BJ (cell line): ENCODE data around the gene CAMK1. TPM values are rescaled to one million over a fixed set of nuclear protein-coding genes. Genes with fewer than 3 reads are reported as not detected.

Experiments used
- CTCF ChIA-PET: fragments of 350-600 bp; formaldehyde crosslinking; extraction: SDS; loops from one replicate; lab custom pipeline; 2021; ENCODE audit warnings: antibody characterized with exemption, inconsistent platforms; lab: Yijun Ruan, JAX
- POLR2A ChIA-PET: fragments of 300-600 bp; sonication (Branson Sonifier 250); formaldehyde crosslinking; extraction: SDS; loops from one replicate; lab custom pipeline; 2021; ENCODE audit warnings: antibody characterized with exemption; lab: Charles Lee
- DNase-seq: peaks from one replicate; pipeline ENCODE4 v3.0.0-alpha.2; 2011; ENCODE audit warnings: low read depth
- H3K27me3 ChIP-seq: 2 replicates; pipeline ENCODE4 v1.6.0; 2011; ENCODE audit warnings: low read length; ENCODE audit not compliant: control insufficient read depth, insufficient read depth
- H3K36me3 ChIP-seq: 2 replicates; pipeline ENCODE4 v1.5.1; 2011; ENCODE audit warnings: low read length; ENCODE audit not compliant: control insufficient read depth, insufficient read depth
- H3K4me3 ChIP-seq: 2 replicates; pipeline ENCODE4 v1.5.1; 2011; ENCODE audit warnings: low read depth, mild to moderate bottlenecking, control low read depth, low read length
- CTCF ChIP-seq: IDR thresholded peaks from 2 replicates; pipeline ENCODE4 v1.5.1; 2011; ENCODE audit warnings: low read depth, mild to moderate bottlenecking, control low read depth, inconsistent platforms, low read length, moderate library complexity; ENCODE audit not compliant: insufficient read depth
- polyA plus RNA-seq: library from polyadenylated mRNA; depleted of rRNA; stranded (reverse); fragments of >200 nt; gene quantifications from 2 replicates; pipeline ENCODE4 v1.2.3, GENCODE V29; 2011

Gene CAMK1
- polyA plus RNA-seq, 1 experiment, result 32.6 TPM

- Histone ChIP-seq H3K4me3 (no peak overlapping the region), H3K27me3 (no peaks in the 10 kb centered on the region), H3K36me3 (peaks cover 34% of the 10 kb centered on the region)
- TF ChIP-seq CTCF, result no peak
- no peak for DNase-seq
- CTCF ChIA-PET, result no interaction called here
- POLR2A ChIA-PET, result no interaction called here
Observed at GRCh38 chr3:9783954-9784353, 14.2 kb upstream of the CAMK1 start.

- ChIA-PET CTCF (no interaction called here), POLR2A (no interaction called here)
- no peak for TF ChIP-seq CTCF
Observed at GRCh38 chr3:9782770-9783169, 13.0 kb upstream of the CAMK1 start.

DNA sequence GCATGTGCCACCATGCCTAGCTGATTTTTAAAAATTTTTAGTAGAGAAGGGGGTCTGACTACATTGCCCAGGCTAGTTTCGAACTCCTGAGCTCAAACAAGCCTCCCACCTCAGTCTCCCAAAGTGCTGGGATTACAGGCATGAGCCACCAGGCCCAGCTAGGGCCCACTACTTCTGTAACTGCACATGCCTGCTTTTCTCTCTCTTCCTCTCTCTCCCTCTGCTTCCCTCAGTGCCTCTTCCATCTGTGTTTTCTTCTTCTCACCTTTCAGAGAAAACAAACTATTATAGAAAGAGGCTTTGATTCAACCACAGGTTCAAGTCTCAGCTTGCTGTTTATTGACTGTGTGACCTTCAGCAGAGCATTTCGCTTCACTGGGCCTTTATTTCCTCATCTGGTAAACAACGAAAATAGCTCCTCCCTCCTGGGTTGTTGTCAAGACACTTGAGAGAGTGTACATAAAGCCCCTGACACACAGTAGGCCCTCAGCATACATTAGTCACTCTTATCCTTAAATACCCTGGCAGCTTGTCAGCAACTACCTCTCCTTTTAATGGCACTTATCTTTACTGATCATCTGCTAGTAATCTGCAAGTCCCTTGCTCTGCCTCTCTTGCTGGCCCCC lies 12.3 kb upstream of the CAMK1 start:
- POLR2A ChIA-PET, result no interaction called here

More at GRCh38 chr3:9782770-9783169, 13.0 kb upstream of the CAMK1 start:
- no peak for DNase-seq
- Histone ChIP-seq H3K4me3 (no peak overlapping the region), H3K36me3 (peaks cover 32% of the 10 kb centered on the region), H3K27me3 (no peaks in the 10 kb centered on the region)

DNA sequence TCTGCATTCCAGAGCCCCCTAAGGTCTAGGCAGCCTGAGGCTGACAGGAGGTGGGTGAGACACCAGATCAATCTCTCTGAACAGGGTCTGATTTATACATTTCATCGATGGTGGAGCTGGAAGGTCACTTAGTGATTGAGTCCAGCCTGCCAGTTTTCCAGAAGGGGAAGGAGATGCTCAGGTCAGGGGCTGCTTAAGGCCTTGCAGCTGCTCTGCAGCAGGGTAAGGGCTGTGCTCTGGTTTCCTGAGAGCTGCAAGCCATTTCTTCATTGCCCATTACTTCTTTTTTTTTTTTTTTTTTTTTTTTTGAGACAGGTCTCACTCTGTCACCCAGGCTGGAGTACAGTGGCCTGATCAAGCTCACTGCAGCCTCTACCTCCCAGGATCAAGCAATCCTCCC lies 11.8 kb upstream of the CAMK1 start:
- ChIA-PET POLR2A (no interaction called here), CTCF (no interaction called here)
- Histone ChIP-seq H3K4me3 (no peak overlapping the region), H3K36me3 (peaks cover 24% of the 10 kb centered on the region), H3K27me3 (no peaks in the 10 kb centered on the region)
- no peak for TF ChIP-seq CTCF
- no peak for DNase-seq

More for the DNA sequence above, 12.3 kb upstream of the CAMK1 start:
- CTCF ChIA-PET, result no interaction called here
- DNase-seq, result no peak
- no peaks in the 10 kb centered on the region for H3K27me3 ChIP-seq
- H3K36me3 ChIP-seq, result peaks cover 27% of the 10 kb centered on the region
- H3K4me3 ChIP-seq, result no peak overlapping the region
- no peak for TF ChIP-seq CTCF

- ChIA-PET CTCF (no interaction called here), POLR2A (no interaction called here)
- no peak for DNase-seq
- peaks cover 21% of the 10 kb centered on the region for H3K36me3 ChIP-seq
- H3K4me3 ChIP-seq, result no peak overlapping the region
- no peak for TF ChIP-seq CTCF
- H3K27me3 ChIP-seq, result no peaks in the 10 kb centered on the region
Observed at GRCh38 chr3:9780910-9781309, 11.2 kb upstream of the CAMK1 start.
